GM18505 (cell line): ENCODE measurements around the gene SLC35A4.
"Not testable (repeated sequence)": the region's sequence is repeated elsewhere in the genome, so short reads cannot be mapped to it uniquely, and the experiment has no call there.

Source experiments
- ATAC-seq: cut with Tn5 transposase; IDR thresholded peaks from one replicate; pipeline ENCODE4 v1.9.1; 2021; ENCODE audit not compliant: unreplicated experiment
- POLR2A ChIP-seq: IDR thresholded peaks from 4 replicates; pipeline ENCODE4 v1.6.1; 2011; ENCODE audit warnings: borderline replicate concordance; ENCODE audit not compliant: insufficient read depth, insufficient read length; ENCODE audit errors: extremely low read depth

Gene SLC35A4

DNA sequence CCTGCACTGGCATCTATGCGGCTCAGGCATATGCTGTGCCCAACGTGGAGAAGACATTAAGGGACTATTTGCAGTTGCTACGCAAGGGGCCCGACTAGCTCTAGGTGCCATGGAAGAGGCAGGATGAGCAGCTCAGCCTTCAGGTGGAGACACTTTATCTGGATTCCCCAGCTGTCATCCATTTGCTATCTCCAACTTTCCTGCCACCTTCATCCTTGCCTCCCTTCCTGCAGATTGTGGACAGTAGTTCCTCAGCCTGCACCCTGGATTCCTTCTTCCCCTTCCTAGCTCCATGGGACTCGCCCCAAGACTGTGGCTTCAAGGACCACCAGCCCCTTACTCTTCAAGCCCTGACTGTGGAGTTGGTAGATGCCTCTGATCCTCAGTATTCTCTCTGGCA, 2.0 kb downstream of the SLC35A4 start:
- no peak for TF ChIP-seq POLR2A
- no peak for ATAC-seq

DNA sequence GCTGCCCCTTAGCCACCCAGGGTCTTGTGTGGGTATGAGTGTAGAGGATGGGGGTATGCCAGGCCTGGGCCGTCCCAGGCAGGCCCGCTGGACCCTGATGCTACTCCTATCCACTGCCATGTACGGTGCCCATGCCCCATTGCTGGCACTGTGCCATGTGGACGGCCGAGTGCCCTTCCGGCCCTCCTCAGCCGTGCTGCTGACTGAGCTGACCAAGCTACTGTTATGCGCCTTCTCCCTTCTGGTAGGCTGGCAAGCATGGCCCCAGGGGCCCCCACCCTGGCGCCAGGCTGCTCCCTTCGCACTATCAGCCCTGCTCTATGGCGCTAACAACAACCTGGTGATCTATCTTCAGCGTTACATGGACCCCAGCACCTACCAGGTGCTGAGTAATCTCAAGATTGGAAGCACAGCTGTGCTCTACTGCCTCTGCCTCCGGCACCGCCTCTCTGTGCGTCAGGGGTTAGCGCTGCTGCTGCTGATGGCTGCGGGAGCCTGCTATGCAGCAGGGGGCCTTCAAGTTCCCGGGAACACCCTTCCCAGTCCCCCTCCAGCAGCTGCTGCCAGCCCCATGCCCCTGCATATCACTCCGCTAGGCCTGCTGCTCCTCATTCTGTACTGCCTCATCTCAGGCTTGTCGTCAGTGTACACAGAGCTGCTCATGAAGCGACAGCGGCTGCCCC, 2.6 kb downstream of the SLC35A4 start:
- no peak for TF ChIP-seq POLR2A
- ATAC-seq: no peak

DNA sequence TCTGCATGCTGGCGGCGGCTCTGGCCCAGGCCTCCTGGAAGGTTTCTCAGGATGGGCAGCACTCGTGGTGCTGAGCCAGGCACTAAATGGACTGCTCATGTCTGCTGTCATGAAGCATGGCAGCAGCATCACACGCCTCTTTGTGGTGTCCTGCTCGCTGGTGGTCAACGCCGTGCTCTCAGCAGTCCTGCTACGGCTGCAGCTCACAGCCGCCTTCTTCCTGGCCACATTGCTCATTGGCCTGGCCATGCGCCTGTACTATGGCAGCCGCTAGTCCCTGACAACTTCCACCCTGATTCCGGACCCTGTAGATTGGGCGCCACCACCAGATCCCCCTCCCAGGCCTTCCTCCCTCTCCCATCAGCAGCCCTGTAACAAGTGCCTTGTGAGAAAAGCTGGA, 3.2 kb downstream of the SLC35A4 start:
- ATAC-seq: no peak
- no peak for TF ChIP-seq POLR2A

DNA sequence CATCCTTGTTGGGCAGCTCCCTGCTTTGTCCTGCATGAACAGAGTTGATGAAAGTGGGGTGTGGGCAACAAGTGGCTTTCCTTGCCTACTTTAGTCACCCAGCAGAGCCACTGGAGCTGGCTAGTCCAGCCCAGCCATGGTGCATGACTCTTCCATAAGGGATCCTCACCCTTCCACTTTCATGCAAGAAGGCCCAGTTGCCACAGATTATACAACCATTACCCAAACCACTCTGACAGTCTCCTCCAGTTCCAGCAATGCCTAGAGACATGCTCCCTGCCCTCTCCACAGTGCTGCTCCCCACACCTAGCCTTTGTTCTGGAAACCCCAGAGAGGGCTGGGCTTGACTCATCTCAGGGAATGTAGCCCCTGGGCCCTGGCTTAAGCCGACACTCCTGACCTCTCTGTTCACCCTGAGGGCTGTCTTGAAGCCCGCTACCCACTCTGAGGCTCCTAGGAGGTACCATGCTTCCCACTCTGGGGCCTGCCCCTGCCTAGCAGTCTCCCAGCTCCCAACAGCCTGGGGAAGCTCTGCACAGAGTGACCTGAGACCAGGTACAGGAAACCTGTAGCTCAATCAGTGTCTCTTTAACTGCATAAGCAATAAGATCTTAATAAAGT, 3.9 kb downstream of the SLC35A4 start:
- TF ChIP-seq POLR2A: no peak

DNA sequence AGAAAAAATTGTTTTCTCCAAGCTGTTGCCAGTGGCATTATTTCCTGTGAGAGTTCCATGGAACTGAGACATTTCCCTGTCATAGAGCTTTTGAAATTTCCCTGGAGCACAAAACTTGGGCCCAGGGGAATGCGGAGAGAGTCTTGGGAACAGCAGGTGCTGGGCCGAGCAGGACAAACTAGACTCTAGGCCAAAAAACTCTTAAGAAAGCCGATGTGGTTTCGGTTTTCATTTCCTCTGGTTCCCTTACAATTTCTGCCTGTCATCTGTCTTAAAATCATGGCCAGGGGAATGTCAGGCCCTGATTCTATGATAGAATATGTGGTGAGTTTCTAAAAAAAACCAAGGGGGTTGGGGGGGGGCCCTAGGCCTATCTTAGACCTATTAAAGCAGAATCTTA, 4.6 kb downstream of the SLC35A4 start:
- ATAC-seq: no peak
- TF ChIP-seq POLR2A: no peak

More for the DNA sequence above, 3.9 kb downstream of the SLC35A4 start:
- ATAC-seq: no peak

DNA sequence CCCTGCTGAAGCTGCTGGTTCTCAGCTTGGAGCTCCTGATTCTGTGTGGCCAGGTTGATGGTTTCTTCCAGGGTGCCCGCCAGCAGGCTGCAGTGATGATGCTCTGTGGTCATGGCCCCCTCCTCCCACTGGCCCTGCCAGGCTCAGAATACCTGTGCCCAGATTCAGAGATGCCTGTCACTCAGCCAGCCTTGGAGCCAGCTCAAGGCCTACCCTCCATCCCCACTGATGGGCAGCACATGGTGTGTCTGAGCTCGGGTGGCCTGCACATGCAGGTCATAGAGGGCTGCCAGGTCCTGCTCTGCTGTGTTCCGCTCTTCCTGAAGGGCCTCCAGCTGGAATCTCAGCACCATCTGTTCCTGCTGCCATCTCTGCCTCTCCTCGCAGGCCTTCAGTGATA, 5.4 kb downstream of the SLC35A4 start:
- no peak for TF ChIP-seq POLR2A

DNA sequence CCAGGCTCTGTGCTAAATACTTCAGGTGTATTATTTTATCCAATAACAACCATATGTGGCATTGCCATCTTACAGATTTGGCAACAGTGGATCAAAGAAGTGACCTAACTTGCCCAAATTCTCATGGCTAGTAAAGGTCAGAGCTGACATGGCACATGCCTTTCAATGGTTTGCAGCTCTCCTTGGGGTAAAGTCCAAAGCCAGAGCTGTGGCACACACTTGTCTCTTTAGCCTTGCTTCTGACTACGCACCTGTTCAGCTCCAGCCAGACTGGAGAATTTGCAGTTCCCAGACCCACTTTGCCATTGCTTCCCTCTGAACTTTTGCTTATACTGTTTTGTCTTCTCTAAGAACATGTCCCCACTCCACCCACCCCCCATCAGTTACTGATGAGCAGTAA, 5.9 kb downstream of the SLC35A4 start:
- no peak for TF ChIP-seq POLR2A
- ATAC-seq: no peak

More for the DNA sequence above, 5.4 kb downstream of the SLC35A4 start:
- ATAC-seq: no peak

DNA sequence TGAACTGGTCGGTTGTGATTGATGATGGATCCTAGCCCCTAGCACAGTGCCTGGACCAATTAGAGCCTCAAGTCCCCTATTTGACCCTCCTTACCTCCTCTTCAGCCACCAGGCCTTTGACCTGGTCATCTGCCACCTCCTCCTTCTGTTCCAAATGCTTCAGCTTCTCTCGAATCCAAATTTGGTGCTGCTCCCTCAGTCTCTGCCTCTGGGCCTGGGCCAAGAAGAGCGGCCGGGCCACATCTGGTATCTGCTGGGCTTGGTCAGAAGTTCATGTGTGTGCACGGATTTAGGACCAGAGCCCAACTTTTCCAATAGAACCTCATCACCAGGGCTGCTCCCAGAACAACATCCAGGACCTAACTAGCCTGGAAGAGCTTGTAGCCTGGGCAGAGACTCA, 6.5 kb downstream of the SLC35A4 start:
- no peak for ATAC-seq
- no peak for TF ChIP-seq POLR2A

DNA sequence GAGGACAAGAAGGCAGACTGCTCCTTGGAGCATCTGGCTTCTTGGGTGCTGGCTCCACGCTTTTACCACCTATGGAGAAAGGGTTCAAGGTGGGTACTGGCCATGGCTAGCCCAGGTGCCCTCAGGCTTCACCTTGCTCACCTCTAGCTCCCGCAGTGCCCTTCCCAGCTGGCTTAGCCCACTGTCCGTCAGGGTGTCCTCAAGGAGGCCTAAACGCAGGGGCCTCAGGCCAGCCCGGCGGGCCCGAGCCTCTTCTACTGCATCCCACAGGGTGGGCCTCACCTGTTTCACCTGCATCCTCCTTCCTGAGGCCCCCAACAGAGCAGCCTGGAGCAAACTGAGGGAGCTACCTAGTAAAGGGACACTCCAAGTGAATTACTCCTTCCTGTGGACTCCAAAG, 9.1 kb downstream of the SLC35A4 start:
- TF ChIP-seq POLR2A: no peak
- ATAC-seq: no peak

DNA sequence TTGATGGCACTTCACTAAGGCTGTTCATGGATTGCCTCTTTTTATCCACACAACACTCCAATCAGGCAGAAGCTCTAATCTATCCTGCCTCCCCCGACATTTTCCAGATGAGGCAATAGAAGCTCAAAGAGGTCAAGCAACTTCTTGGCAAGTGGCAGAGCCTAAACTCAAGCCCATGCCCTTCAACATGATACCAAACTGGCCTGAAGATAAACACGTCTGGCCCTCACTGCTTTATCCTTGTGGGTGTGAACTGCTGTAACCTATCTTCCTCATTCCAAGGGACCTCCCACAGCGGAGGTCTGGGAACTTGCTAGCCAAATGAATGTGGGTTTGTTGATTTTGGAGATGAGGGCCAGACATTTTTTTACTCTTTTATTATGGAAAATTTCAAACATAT, 9.5 kb downstream of the SLC35A4 start:
- no peak for ATAC-seq
- TF ChIP-seq POLR2A: no peak

DNA sequence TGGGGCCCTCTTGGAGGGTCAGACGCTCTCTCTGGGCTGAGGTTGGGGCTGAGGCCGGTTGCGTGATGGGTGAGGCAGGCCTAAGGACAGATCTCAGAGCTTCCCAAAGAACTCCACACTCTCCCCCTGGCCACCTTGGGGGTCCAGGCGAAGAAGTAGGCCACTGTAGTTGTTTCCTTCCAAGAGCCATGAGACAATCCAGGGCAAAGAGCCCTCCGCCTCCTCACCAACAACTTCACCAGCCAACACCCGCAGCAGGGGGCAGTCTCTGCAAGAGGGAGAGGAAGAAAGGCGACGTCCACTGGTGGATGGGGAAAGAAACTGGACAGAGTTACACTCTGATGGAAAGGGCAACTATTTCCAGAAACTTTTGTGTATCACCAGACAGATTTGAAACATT, 10.7 kb downstream of the SLC35A4 start:
- ATAC-seq: no peak
- TF ChIP-seq POLR2A: no peak

DNA sequence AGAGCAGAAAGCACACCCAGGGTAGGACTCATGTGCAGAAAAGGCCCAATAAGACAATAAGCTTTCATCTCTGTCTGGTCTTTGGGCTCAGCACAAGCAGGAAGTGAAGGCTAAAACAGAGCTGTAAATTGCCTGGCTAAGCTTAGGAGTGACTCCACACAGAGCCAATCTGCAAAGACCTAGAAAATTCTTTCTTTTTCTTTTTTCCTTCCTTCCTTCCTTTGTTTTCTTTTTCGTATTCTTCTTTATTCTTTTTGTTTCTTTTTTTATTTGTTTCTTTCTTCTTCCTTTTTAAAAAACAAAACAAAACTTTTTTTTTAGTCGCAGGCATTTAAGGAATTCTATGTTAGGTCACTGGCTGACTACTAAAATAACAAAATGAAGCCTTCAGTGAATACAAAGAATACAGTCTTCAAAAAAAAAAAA, 12.2 kb downstream of the SLC35A4 start:
- no peak for ATAC-seq
- no peak for TF ChIP-seq POLR2A

DNA sequence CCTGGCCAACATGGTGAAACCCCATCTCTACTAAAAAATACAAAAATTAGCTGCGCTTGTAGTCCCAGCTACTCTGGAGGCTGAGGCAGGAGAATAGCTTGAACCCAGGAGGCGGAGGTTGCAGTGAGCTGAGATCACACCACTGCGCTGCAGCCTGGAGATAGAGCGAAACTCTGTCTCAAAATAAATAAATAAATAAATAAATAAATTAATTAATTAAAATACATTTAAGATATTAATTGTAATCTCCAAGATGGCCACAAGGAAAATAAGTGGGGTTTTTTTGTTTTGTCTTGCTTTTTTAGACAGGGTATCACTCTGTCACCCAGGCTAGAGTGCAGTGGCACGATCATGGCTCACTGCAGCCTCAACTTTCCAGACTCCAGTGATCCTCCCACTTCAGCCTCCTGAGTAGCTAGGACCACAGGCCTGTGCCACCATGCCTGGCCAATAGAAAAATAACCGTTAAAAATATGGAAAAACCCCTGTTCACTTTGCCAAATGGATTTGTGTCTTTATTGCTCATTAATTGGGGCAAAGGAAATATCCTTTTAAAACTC, 14.6 kb downstream of the SLC35A4 start:
- ATAC-seq: not testable (repeated sequence)

DNA sequence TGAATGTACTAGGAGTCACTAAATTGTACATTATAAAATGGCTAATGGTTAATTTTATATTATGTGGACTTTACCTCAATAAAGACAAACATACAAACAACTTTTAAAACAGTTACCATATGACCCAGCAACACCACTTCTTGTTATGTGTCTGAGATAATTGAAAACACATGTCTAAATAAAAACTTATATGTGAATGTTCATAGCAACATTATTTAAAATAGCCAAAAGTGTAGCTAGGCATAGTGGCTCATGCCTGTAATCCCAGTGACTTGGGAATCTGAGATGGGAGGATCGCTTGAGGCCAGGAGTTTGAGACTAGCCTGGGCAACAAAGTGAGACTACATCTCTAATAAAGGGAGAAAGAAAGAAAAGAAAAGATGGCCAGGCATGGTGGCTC, 22.9 kb downstream of the SLC35A4 start:
- ATAC-seq: no peak
- no peak for TF ChIP-seq POLR2A
